Measurements from ENCODE around the gene MCRS1.
"Not testable (repeated sequence)": the region's sequence is repeated elsewhere in the genome, so short reads cannot be mapped to it uniquely, and the experiment has no call there.

MCRS1 gene

DNA sequence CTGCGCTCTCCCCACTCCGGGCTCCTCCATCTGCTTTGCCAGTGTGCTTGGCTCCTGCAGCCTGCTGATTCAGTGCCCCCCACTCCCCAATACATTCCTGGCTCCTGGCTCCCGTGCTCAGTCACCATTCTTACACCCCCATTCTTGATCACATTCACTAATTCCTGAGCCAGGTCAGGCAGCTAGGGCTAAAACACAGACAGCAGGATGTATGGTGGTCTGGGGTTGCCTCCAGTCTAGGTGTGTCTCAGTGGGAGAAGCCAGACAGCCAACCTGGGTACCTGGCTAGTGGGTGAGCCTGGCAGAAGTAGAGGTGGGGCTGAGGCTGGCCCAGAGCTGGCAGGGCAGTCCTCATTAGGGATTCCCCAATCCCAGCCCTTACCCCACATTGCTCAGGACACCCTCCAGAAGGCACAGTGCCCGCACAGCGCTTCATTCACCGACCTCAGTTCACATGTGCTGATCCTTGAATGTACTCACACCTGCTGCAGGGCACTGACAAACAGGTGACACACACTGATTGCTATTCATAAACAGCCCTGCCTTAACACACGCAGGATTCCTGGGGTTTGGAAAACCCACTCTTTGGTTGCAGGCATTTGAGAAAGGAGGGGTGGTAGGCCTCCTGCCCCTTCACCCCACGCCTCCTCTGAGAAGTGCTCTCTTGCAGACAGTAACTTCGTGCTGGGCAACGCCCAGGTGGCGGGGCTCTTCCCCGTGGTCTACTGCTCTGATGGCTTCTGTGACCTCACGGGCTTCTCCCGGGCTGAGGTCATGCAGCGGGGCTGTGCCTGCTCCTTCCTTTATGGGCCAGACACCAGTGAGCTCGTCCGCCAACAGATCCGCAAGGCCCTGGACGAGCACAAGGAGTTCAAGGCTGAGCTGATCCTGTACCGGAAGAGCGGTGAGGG is 27.5 kb downstream of the MCRS1 start:
- DNase-seq = no peak

DNA sequence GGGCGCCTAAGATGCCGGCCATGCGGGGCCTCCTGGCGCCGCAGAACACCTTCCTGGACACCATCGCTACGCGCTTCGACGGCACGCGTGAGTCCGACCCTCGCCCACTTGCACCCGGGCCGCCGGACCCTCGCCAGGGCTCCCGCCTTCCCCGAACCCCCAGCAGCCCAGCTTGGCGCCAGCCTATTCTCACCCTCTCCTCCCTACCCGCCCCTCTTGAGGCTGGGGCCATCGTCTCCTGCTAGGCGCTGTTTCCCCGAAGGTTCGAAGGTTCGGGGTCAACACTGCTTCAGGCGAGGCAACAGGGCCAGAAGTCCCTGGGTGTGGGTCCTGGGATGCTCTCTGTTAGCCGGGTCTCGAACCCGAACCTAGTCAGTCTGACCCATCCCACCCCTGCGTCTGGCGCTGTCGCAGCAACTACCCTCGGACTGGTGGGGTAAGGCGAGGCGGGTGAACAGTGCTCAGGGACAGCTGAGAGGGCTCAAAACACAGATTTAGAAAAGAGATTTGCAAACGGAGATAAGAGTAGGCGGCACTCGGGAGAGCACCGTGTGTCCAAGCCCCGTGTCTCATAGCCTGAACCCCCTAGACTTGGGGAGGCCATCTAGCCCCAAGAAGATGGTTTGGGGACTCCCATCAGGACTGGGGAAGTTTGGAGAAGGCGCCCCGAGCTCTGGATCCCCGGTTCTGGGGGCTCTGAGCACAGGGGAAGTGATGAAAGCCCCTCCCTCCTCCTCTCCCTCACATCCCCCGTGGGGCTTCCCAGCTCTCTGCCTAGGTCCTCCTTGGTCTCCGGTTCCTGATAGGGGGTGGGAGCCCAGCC is 28.3 kb downstream of the MCRS1 start:
- no peak for DNase-seq

DNA sequence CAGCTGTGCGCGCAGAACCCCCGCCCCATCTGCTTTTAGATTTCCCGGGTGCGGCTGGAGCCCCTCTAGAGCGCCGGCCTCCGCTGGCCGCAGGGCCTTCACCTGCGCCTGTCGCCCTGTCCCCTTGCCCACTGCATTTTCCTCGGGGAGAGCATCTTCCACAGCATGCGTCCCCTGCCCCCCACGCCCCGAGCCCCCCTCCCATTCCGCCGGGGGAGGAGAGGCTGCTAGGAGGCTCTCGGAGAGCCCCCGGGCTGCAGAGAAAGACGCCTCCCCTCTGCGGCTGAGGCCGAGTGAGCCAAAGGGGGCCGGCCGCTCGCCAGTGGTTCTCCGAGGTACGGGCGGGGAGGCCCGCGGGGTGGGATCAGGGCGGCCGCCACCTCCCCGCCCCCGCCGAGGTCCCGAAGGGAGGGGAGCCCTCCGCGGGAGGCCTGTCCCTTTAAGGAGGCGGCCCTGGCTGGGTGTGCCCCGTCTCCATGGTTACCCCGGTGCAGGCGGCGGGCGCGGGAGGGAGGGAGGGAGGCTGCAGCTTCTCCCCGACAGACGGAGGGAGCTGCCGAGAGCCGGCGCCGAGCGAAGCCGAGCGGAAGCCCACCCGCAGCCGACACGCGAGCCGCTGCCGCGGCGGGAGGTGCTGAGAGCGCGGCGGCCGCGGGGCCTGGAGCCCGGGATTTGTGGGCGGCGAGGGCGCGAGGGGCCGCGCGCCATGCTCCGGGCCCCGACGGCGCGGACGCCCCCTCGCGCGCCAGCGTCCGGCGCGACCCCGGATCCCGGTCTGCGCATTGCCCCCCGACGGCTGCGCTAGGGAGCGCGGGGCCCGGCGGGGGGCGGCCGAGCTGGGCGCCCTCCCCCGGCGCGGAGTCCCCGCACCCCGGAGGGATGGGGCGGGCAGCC is 29.2 kb downstream of the MCRS1 start, which contains the start of gene KCNH3:
KCNH3 (plus strand) TSS at position 521 of the 894 bp plus-strand sequence. CDS start 387 bp downstream, outside the sequence.
- no peak for DNase-seq

DNA sequence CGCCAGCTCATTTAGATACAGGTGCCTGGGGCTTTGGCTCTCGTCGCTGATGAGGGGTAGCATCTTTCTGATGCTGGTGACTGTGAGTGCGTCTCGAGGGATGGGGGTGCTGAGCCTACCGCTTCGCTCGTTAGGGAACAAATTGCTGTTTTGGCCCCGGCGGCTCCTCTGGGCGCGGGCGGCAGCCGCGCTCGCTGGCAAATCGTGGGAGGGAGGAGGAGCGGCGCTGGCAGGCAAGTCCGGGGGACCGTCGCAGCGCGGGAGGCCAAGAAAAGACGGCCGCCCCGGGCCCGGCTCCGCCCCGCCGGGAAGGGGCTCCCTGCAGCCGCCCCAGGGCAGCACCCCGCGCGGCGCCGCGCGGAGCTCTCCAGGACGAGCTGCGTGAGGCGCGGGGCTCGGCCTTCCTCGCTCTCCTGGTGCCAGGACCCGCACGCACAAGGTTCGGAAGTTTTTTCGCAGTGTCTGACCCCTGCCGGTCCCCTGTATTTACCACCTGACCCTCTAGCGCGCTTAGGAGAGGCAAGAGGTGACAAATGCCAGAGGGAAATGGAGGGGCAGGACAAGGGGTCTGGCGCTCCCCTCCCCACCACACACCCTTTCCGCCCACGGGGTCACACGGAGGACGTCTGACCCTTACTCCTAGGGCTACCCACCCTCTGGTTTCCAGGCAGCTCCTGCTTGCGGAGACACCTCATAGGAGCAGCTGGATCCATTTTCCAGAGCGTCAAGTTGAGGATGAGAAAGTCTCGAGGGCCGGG is 30.0 kb downstream of the MCRS1 start:
- no peak for DNase-seq

DNA sequence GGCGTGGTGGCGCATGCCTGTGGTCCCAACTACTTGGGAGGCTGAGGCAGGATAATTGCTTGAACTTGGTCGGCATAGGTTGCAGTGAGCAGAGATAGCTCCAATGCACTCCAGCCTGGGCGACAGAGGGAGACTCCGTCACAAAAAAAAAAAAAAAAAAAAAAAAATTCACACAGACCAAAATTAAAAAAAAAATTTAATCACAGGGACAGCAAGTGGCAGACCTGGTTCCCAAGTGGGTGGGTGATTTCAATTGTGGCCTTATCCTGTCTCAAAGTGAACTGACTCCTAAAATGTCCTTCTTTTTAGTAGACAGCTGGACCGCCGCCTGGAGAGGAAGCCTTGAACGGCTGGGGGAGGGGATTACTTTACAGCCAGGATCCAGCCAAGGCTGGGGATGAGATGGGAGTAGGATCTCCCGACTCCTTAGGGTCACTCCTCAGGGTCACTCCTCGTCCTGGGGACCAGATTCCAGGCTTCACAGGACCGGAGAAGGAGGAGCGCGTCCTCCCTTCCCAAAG is 30.7 kb downstream of the MCRS1 start:
- DNase-seq = no peak

DNA sequence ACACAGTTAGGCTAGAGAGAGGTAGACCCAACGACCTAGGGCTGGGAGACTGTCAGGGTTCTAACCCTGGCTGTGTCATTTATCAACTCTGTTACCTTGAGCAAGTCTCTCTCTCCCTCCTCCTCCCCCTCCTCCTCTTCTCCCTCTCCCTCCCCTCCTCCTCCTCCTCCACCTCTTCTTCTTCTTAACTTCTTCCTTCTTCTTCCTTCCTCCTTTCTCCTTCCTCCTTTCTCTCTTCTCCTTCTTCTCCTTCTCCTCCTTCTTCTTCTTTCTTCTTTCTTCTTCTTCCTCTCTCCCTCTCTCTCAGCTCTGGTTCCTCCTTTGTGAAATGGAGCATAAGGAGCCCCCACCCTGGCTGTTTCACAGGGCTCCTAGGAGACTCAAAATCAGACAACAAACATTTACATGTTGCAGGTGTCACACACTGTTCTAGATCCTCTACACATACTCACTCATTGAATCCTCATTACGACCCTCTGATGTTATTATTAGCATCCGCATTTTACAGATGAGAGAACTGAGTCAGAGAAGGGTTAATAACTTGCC is 31.3 kb downstream of the MCRS1 start:
- DNase-seq = no peak

DNA sequence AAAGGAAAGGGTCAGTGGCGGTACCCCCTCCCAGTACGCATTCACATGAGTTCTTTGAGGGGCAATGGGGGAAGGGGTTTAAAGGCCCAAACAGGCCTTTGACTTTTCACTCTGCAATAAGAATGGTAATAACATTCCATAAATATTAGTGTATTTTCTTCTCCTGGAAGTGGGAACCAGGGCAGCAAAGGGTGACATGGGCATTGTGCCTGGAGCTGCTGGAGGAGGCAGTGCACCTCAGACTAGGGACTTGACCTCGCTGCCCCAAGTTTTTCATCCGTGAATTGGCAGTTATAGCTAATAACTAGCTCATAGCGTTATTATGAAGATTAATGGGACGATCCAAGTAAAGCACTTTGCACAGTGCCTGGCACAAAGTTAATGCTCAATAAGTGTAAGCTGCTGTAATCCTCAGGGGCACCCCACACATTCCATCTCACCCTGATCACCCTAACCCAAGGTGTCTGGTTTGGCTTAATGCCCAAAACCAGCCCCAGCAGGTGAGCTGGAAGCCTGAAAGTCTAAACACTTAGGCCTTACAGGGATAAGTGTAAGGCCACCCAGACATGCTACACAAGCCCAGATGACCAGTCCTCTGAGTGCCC is 31.9 kb downstream of the MCRS1 start:
- DNase-seq = no peak

DNA sequence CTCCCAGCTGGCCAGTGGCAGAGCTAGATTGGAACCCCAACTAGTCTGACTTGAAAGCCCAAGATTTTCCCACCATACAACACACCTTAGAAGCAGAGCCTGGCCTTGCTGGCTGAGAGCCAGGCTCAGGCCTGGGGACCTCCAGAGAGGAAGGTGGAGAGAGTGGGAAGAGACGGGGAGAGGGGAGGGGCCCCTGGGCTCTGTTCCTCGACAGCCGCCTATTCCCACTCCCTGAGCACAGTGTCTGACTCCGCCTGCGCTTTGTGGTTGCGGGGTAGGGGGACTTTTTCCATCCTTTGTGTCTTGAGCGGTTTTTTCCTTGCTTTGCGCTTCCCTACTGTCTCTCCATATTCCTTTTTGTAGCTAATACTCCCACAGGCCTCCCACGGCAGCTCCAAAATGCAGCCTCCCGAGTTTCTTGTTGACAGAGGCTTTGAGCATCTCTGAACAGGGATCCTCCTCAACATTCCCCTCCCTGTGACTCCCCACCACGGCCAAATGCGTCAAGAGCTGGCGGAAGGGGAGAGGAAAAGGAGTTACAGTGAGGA is 33.1 kb downstream of the MCRS1 start:
- DNase-seq = no peak

DNA sequence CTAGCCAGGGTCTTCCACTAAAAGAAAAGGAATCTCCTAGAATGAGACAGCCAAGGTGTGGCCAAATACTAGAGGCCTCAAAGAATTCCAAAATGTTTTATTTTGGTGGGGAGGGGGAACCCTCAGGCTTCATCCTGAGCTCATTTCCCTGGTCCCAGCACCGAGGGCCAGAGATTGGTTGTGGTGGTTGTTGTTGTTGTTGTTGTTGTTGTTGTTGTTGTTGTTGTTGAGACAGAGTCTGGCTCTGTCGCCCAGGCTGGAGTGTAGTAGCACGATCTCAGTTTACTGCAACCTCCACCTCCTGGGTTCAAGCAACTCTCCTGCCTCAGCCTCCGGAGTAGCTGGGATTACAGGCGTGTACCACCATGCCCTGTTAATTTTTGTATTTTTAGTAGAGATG is 33.8 kb downstream of the MCRS1 start:
- not testable (repeated sequence) for DNase-seq

DNA sequence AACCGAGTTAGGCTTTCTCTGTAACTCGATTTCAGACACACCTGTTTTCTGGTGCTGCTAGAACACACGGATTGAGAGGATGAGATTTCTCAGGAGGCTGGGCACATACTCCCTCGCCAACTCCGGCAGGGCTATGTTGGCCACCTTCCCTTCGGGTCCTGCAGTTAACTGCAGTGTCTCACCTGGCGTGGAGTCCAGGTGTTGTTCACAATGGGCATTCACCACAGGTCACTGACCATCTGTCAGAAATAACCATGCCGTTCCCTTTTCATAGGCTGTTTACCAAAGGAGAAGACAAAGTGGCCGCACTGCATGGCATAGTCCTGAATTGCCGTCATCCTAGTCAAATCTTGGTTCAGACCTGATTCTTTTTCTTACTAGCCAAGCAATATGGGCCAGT is 34.6 kb downstream of the MCRS1 start:
- DNase-seq = no peak

DNA sequence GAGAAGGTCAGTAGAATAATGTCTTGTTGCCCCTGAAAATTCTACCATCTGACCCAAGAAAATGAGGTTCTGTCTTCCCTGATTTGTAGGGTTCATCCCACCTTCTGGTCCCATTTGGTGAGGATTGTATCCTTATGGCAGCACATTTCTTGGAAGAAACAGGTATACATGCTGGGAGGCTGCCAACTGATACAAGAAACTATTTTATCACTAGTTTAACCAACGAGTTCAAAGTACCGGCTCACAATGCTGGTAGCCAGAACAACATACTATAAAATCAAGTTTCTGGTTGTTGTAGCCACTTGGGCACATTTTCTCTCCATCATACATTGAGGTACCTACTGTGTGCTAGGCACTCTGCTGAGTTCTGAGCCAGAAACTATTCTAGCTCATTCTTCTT is 36.2 kb downstream of the MCRS1 start:
- no peak for DNase-seq

DNA sequence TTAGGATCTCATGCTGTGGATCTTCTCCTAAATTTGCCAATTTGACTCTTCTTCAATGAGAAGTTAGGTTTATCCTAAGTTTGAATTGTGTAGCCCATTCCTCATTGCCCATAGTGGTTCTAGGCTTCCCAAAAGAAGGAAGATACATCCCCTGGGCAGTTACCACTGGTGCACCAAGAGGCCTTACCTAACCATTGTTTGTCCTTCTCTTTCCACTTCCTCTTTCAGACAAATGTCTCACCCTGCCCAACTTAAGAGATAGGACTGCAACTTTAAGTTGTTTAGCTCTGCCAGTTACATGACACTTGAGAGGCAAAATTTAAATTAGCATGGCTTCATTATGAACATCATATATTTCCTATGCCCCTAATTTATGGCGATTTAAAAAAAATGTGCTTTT is 38.5 kb downstream of the MCRS1 start:
- no peak for DNase-seq

DNA sequence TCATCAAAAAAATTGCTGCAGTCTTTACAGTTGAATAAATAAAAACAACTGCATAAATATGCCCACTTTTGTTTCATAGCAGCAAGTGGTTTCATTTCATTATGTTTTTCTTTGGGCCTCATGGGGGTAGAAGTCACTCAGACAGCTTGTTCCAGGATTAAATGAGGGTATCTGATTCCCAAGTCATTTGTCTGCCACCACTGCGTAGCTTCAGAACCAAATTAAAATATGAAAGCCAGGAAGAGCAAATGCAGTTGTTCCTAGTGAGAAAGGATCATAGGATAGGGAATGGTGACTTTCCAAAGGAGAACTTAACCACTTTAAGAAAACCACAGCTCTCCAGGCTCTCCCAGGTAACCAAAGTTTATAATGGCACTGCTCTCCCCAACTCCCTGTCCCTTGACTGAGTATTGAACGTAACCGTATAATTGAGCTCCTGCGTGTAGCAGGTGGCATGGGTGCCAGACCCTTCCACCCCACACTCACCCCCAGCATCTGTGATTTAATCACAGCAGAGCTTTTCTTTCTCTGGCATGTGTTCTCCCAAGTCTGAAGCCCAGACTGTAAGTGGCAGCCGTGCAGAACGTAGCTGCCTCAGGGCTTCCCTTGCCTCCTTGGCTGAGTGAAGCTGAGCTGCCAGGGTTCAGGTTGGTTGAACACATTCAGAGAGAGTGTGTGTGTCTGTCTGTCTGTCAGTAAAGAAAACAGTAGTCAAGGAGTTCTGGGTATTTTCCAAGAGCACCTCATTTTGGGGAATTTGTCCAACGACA is 40.4 kb downstream of the MCRS1 start:
- DNase-seq = no peak

DNA sequence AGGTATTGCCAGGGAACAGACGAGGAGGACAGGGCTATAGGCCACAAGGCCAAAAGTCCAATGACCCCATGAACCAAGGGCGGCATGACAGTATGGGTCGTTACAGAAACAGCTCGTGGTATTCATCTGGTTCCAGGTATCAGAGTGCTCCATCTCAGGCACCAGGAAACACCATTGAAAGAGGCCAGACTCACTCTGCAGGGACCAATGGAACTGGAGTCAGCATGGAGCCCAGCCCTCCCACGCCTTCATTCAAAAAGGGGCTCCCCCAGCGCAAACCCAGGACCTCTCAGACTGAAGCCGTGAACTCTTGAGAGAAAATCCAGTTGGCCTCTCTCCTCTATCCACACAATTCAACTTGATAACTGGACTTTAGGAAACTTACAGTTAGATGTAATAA is 42.0 kb downstream of the MCRS1 start:
- no peak for DNase-seq

DNA sequence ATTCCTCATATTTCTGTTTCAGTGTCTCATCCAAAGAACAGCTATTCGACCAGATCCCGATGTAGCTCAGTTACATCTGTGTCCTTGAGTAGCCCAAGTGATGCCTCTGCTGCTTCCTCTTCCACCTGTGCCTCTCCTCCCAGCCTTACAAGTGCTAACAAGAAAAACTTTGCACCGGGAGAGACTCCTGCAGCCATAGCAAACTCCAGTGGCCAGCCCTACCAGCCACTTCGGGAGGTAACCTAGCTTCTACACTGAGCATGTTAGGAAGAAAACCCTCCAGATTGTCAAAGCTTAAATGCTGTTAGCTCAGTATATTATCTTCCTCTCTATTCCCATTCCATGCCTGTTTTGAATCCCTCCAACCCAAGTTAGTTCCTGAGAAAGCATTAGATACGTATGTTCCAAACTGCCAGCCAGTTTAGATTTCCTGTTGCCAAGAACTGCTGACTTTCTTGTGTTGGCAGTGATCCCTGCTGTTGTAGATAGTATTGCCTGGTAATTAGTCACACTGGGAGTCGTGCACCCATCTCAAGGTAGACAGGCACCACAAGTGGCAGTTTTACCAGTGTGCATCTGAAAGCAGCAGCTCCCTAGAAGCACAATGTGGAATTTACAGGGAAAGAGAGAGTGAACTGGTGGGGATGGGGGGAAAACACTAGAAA is 43.1 kb downstream of the MCRS1 start:
- DNase-seq = no peak

DNA sequence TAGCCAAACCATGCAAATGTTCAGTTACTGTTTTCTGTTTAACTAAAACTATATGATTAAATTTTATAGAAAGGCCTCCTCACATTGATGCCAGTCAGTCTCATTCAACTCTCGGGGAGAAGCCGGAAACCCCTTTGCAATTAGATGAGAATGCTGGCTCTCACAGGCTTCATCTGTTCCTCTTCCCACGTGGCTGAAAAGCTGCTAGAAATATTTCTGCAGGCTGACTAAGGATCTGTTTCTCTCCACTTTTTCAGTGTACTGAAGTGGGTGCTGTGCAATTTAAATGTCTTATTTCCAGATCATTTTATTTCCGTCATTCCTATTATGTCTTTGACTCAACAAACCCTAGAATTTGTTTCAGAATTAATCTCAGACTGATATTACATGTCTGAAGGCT is 46.6 kb downstream of the MCRS1 start:
- DNase-seq = no peak

DNA sequence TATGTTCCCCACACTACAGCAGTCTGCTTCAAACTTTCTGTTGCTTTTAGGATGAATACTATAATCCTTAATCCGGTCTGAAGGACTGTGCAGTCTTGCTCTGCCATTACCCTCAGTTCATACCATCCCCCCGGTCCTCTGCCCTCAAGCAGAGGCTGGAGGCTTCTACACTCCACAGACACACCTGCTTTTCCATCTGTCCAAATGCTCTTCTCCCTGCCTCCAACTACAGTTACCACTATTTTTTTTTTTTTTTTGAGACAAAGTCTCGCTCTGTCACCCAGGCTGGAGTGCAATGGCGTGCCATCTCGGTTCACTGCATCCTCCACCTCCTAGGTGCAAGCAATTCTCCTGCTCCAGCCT is 48.4 kb downstream of the MCRS1 start:
- no peak for DNase-seq

DNA sequence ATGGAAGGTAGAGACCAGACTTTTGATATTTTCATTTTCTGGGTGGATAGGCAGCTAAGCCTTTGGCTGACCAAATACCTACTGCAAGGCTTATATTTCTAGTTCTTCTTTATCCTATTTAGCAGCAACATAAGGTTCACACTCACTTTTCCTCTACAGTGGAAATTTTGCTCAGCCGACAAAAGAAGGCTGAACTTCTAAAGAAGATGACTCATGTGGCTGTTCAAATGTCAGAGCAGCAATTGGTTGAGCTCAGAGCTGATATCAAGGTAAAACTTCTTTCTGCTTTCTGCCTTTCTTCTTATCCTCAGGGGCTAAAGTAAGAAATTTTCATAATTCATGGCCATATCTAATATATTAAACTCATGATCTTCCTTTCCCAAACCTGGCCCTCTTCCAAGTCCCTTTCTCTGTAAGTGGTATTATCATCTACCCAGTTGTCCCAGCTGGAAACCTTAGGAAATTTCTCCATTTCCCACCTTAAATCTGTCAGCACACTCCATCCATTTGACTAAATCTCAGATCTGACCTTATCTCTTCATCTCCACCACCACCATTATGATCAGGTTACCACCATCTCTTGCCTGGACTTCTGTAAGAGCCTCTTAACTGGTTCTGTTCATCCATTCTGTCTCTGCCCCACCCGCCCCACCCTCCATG is 48.9 kb downstream of the MCRS1 start:
- no peak for DNase-seq

DNA sequence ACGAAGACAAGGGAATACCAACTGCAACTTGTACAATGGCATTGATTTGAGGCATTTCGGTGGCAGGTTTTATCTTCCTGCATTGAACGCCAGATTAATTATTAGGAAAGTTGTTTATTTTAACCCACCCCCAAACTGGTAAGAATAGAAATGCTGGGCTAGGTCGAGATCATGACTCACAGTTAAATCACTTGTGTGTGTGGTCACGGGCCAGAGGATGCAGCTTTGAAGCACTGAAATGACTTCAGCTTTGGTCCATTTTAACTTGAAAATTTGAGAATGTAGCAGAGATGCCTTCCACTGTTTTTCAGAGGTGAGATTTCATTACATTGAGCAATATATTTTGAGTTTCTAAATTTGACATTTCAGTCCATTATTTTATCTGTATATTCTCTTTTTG is 52.7 kb downstream of the MCRS1 start:
- no peak for DNase-seq

All from KG1 (cell line).